Mammary epithelial cell (primary cell): ENCODE measurements around the gene GPR68.

ENCODE experiments used
- EZH2 ChIP-seq: IDR thresholded peaks from 2 replicates; pipeline ENCODE4 v1.6.1; 2012; ENCODE audit warnings: low read length, inconsistent platforms, borderline replicate concordance
- TF ChIP-seq, protein P1 (sequence below), 2 donors: IDR thresholded peaks in 1 of 2; conservative IDR thresholded peaks in 1 of 2; 2 replicates each; pipeline ENCODE4 v1.5.1; 2011 to 2012; ENCODE audit warnings: inconsistent platforms in 2 of 2, low read length in 2 of 2, mild to moderate bottlenecking in 2 of 2, control low read depth in 1 of 2, low read depth in 1 of 2; ENCODE audit not compliant: insufficient read depth in 1 of 2; ENCODE audit errors: extremely low read depth in 1 of 2

DNA sequence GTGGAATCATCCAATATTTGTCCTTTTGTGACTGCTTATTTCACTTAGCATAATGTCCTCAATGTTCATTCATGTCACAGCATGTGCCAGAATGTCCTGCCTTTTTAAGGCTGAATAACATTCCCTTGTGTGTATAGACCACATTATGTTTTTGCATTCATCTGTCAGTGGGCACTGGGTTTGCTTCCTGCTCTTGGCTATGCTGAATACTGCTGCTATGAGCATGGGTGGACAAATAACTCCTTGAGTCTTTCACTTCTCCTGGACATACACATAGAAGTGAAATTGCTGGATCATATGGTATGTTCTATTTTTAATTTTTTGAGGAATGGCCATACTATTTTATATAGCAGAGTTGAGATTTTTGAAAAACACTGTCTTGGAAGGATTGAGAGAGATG, 46.9 kb downstream of the GPR68 start:
- TF ChIP-seq, protein P1, sequence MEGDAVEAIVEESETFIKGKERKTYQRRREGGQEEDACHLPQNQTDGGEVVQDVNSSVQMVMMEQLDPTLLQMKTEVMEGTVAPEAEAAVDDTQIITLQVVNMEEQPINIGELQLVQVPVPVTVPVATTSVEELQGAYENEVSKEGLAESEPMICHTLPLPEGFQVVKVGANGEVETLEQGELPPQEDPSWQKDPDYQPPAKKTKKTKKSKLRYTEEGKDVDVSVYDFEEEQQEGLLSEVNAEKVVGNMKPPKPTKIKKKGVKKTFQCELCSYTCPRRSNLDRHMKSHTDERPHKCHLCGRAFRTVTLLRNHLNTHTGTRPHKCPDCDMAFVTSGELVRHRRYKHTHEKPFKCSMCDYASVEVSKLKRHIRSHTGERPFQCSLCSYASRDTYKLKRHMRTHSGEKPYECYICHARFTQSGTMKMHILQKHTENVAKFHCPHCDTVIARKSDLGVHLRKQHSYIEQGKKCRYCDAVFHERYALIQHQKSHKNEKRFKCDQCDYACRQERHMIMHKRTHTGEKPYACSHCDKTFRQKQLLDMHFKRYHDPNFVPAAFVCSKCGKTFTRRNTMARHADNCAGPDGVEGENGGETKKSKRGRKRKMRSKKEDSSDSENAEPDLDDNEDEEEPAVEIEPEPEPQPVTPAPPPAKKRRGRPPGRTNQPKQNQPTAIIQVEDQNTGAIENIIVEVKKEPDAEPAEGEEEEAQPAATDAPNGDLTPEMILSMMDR (conservative IDR thresholded peaks at IDR 0.05 in 1 of 2, IDR thresholded peaks at IDR 0.05 in 1 of 2; ENCODE audit: extremely low read depth in 1 of 2, insufficient read depth in 1 of 2, low read depth in 1 of 2, low read length in 2 of 2), result no peak
- TF ChIP-seq EZH2, result no peak
